ENCODE measurements around the gene EPG5. TPM values are rescaled to one million over a fixed set of nuclear protein-coding genes. Genes with fewer than 3 reads are reported as not detected.

EPG5 gene
- total and polyA plus RNA-seq, 7 experiments from 2014 or later, result 6.3 to 54.8 (median 26.8) TPM

DNA sequence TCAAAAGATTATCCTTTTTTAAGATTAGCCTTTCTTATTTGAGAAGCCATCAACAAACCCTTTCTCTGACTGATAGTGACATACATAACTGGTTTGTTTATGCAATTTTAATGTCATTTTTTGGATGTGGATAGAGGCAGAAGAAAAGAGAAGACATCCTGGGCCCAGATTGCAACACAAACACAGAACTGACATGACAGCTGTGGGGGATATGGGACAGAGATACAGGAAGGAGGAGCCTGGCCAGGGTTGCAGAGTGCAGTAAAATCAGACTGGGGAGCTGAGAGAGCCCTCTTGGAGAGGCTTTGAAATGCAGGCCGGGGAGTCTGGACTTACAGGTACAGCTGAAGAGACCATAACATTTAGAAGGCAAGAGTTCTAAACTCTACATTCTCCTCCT, 76.5 kb downstream of the EPG5 start:
- ChIA-PET POLR2A (interaction anchor here (0.6 kb wide), 1 partner anchor 1274 kb away, joined by 4 read pairs; no protein-coding TSS in a partner anchor), CTCF (interaction anchor here (0.8 kb wide), 1 partner anchor 121 kb away, joined by 3 read pairs; no protein-coding TSS in a partner anchor)
- H3K27ac ChIP-seq (ENCODE audit: low read depth, low read length), result no peak overlapping the region

GRCh38 chr18:45889419-45890064, 77.6 kb downstream of the EPG5 start:
- H3K36me3 ChIP-seq (ENCODE audit: control insufficient read depth in 2 of 3, insufficient read depth in 3 of 3, low read length in 3 of 3), result peaks cover 5 to 40% (median 10%) of the 10 kb centered on the region in 3 experiments
- POLR2A ChIA-PET, result no interaction called here
- H3K27ac ChIP-seq (ENCODE audit: low read depth, low read length), result no peak overlapping the region
- intact Hi-C loops (cut with micrococcal nuclease), result no loop called here
- Mint-ChIP-seq H3K27ac (peak overlapping the region in 2 of 9 donors; percentile 46 to 72), H3K9me3 (no peaks in the 10 kb centered on the region), H3K4me3 (no peak overlapping the region), H3K27me3 (no peaks in the 10 kb centered on the region), H3K4me1 (peaks cover 0 to 8% (median 0%) of the 10 kb centered on the region in 7 donors), H3K36me3 (peaks cover 3 to 34% (median 10%) of the 10 kb centered on the region in 5 donors)
- no peaks in the 10 kb centered on the region for H3K4me1 ChIP-seq (ENCODE audit: control insufficient read depth in 2 of 2, insufficient read depth in 2 of 2, low read length in 2 of 2)
- no peak for DNase-seq
- H3K9me3 ChIP-seq (ENCODE audit: control insufficient read depth in 2 of 3, low read length in 3 of 3), result no peaks in the 10 kb centered on the region
- H3K4me3 ChIP-seq (ENCODE audit: low read length), result no peak overlapping the region
- no peak for ATAC-seq
- CTCF ChIA-PET, result no interaction called here
- H3K27me3 ChIP-seq (ENCODE audit: control insufficient read depth in 2 of 2, insufficient read depth in 2 of 2, low read length in 2 of 2), result no peaks in the 10 kb centered on the region

More for the DNA sequence above, 76.5 kb downstream of the EPG5 start:
- Mint-ChIP-seq H3K9me3 (no peaks in the 10 kb centered on the region), H3K4me1 (peaks cover 0 to 8% (median 0%) of the 10 kb centered on the region in 7 donors), H3K27ac (peak overlapping the region in 3 of 9 donors; percentile 37 to 69 (median 59)), H3K4me3 (no peak overlapping the region), H3K36me3 (peaks cover 3 to 40% (median 12%) of the 10 kb centered on the region in 5 donors), H3K27me3 (no peaks in the 10 kb centered on the region)
- intact Hi-C loops (cut with micrococcal nuclease), result no loop called here
- Histone ChIP-seq H3K27me3 (ENCODE audit: control insufficient read depth in 2 of 2, insufficient read depth in 2 of 2, low read length in 2 of 2) (no peaks in the 10 kb centered on the region), H3K36me3 (ENCODE audit: control insufficient read depth in 2 of 3, insufficient read depth in 3 of 3, low read length in 3 of 3) (peaks cover 10 to 46% (median 10%) of the 10 kb centered on the region in 3 experiments), H3K9me3 (ENCODE audit: control insufficient read depth in 2 of 3, low read length in 3 of 3) (no peaks in the 10 kb centered on the region), H3K4me3 (ENCODE audit: low read length) (no peak overlapping the region), H3K4me1 (ENCODE audit: control insufficient read depth in 2 of 2, insufficient read depth in 2 of 2, low read length in 2 of 2) (no peaks in the 10 kb centered on the region)
- ATAC-seq (no peak), DNase-seq (no peak)

- Mint-ChIP-seq H3K4me1 (peaks cover 0 to 8% (median 0%) of the 10 kb centered on the region in 7 donors), H3K4me3 (no peak overlapping the region), H3K27me3 (no peaks in the 10 kb centered on the region), H3K27ac (no peak overlapping the region), H3K36me3 (peaks cover 3 to 37% (median 13%) of the 10 kb centered on the region in 5 donors), H3K9me3 (no peaks in the 10 kb centered on the region)
- H3K4me3 ChIP-seq (ENCODE audit: low read length), result no peak overlapping the region
- H3K27ac ChIP-seq (ENCODE audit: low read depth, low read length), result no peak overlapping the region
- H3K9me3 ChIP-seq (ENCODE audit: control insufficient read depth in 2 of 3, low read length in 3 of 3), result no peaks in the 10 kb centered on the region
- DNase-seq (no peak), ATAC-seq (no peak)
- H3K36me3 ChIP-seq (ENCODE audit: control insufficient read depth in 2 of 3, insufficient read depth in 3 of 3, low read length in 3 of 3), result peaks cover 5 to 43% (median 10%) of the 10 kb centered on the region in 3 experiments
- CTCF ChIA-PET, result interaction anchor here (1.0 kb wide), 1 partner anchor 184 kb away, joined by 3 read pairs; no protein-coding TSS in a partner anchor
- intact Hi-C loops (cut with micrococcal nuclease), result no loop called here
- no peaks in the 10 kb centered on the region for H3K4me1 ChIP-seq (ENCODE audit: control insufficient read depth in 2 of 2, insufficient read depth in 2 of 2, low read length in 2 of 2)
- POLR2A ChIA-PET, result no interaction called here
- no peaks in the 10 kb centered on the region for H3K27me3 ChIP-seq (ENCODE audit: control insufficient read depth in 2 of 2, insufficient read depth in 2 of 2, low read length in 2 of 2)
Measured at GRCh38 chr18:45887585-45887984, 79.5 kb downstream of the EPG5 start.

DNA sequence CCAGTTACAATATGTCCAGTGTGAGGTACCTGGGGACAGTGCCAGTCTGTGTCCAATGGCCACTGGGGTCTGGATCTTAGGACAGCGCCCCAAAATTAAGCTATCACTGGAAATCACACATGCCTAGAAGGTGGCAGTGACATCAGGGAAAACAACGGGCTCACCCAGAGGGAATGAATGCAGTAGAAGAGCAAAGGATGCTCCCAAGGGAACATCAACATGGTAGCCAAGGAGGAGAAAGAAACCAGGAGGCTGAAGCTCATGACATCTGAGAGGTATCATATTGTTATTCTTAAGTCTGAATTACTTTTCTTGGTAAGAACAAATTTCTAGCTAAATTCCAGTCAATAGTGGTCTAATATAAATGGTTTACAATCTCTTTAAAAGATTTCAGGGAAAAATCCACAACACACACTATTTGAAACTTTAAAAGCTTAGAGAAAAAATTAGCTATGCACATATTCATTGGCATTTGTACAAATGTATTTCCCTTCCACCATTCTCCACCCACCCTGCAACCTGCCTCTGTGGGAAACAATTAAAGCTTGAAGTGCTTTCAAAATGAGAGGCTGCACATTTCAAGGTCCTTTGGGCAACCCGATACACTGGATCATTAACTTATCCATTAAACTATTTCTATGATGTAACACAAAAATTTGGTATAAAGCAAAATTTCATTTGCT, 86.1 kb downstream of the EPG5 start:
- intact Hi-C loops (cut with micrococcal nuclease), result loop anchor here (1.0 to 5.0 kb wide), 10 partner anchors 29 to 260 kb away; partner anchors contain the start of gene PSTPIP2 (in 1 of the 2)
- POLR2A ChIA-PET, result interaction anchor here (0.9 kb wide), 1 partner anchor 222 kb away, joined by 3 read pairs; no protein-coding TSS in a partner anchor
- CTCF ChIA-PET, result interaction anchor here (0.7 to 13.4 kb wide), 17 partner anchors 12 to 216 kb away, joined by 3 to 157 read pairs (median 5); no protein-coding TSS in a partner anchor
- Histone ChIP-seq H3K27ac (ENCODE audit: low read depth, low read length) (no peak overlapping the region), H3K9me3 (ENCODE audit: control insufficient read depth in 2 of 3, low read length in 3 of 3) (no peaks in the 10 kb centered on the region), H3K4me1 (ENCODE audit: control insufficient read depth in 2 of 2, insufficient read depth in 2 of 2, low read length in 2 of 2) (no peaks in the 10 kb centered on the region), H3K27me3 (ENCODE audit: control insufficient read depth in 2 of 2, insufficient read depth in 2 of 2, low read length in 2 of 2) (no peaks in the 10 kb centered on the region), H3K36me3 (ENCODE audit: control insufficient read depth in 2 of 3, insufficient read depth in 3 of 3, low read length in 3 of 3) (peaks cover 0 to 55% (median 12%) of the 10 kb centered on the region in 3 experiments), H3K4me3 (ENCODE audit: low read length) (no peak overlapping the region)
- no peak overlapping the region for H3K4me3 Mint-ChIP-seq
- H3K27me3 Mint-ChIP-seq, result no peaks in the 10 kb centered on the region
- no peak overlapping the region for H3K27ac Mint-ChIP-seq
- no peaks in the 10 kb centered on the region for H3K9me3 Mint-ChIP-seq
- DNase-seq (no peak), ATAC-seq (no peak)
- peaks cover 4 to 48% (median 24%) of the 10 kb centered on the region in 5 donors for H3K36me3 Mint-ChIP-seq
- peaks cover 7 to 10% (median 9%) of the 10 kb centered on the region in 7 donors for H3K4me1 Mint-ChIP-seq

GRCh38 chr18:45879681-45880655, 87.2 kb downstream of the EPG5 start:
- Mint-ChIP-seq H3K4me1 (peaks cover 9 to 16% (median 16%) of the 10 kb centered on the region in 7 donors), H3K9me3 (peaks cover 0 to 6% (median 0%) of the 10 kb centered on the region in 11 donors), H3K36me3 (peaks cover 10 to 56% (median 31%) of the 10 kb centered on the region in 5 donors), H3K27me3 (no peaks in the 10 kb centered on the region), H3K4me3 (peak overlapping the region in 1 of 10 donors; percentile 8), H3K27ac (peak overlapping the region in 7 of 9 donors; percentile 17 to 67 (median 41))
- POLR2A ChIA-PET, result interaction anchor here (0.7 to 0.8 kb wide), 2 partner anchors 10 to 214 kb away, joined by 3 to 5 read pairs; no protein-coding TSS in a partner anchor
- no peaks in the 10 kb centered on the region for H3K27me3 ChIP-seq (ENCODE audit: control insufficient read depth in 2 of 2, insufficient read depth in 2 of 2, low read length in 2 of 2)
- no peak overlapping the region for H3K4me3 ChIP-seq (ENCODE audit: low read length)
- no peaks in the 10 kb centered on the region for H3K9me3 ChIP-seq (ENCODE audit: control insufficient read depth in 2 of 3, low read length in 3 of 3)
- intact Hi-C loops (cut with micrococcal nuclease), result loop anchor here (1.0 to 5.0 kb wide), 10 partner anchors 30 to 259 kb away; partner anchors contain the start of gene PSTPIP2 (in 1 of the 2)
- DNase-seq (peak; percentile 48 to 80 (median 69)), ATAC-seq (peak; percentile 98)
- H3K27ac ChIP-seq (ENCODE audit: low read depth, low read length), result no peak overlapping the region
- CTCF ChIA-PET, result interaction anchor here (0.6 to 13.4 kb wide), 20 partner anchors 11 to 259 kb away, joined by 3 to 157 read pairs (median 4); no protein-coding TSS in a partner anchor
- H3K4me1 ChIP-seq (ENCODE audit: control insufficient read depth in 2 of 2, insufficient read depth in 2 of 2, low read length in 2 of 2), result peaks cover 0 to 3% of the 10 kb centered on the region in 2 donors
- peaks cover 0 to 53% (median 12%) of the 10 kb centered on the region in 3 experiments for H3K36me3 ChIP-seq (ENCODE audit: control insufficient read depth in 2 of 3, insufficient read depth in 3 of 3, low read length in 3 of 3)

Measured in naive thymus-derived CD4-positive, alpha-beta T cell (primary cell).